Left hindlimb (tissue), 1 donor: ENCODE measurements around the gene SLC26A1.

Experiments used
- DNase-seq: peaks from one replicate; pipeline ENCODE4 v3.0.0-alpha.2; 2018

SLC26A1 gene

DNA sequence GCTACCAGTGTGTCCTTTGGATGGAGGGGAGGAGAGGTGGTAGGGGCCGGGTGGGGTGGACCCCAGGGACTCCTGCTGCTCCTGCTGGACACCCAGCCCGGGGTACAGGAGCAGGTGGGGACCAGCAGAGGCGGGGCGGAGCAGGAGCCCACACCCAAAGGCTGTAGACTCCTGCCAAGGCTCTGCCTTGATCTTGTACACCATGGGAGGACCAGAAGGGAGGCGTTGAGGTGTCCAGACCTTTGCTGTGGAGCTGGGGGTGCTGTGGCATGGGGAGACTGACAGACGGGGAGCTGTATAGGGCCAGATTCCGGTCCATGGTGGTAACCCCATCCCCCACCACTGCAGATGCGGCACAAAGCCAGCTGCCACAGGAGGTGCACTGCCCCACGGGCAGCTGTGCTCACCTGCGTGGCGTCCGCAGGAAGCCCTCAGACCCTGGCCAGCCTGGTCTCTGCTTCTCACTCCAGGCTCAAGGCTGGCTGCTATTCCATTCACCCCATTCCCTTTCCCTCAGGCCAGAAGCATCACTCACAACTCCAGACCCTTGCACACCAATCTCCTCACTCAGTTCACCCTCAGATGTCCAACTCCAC lies 5.0 kb upstream of the SLC26A1 start:
- peak; percentile 34 for DNase-seq

DNA sequence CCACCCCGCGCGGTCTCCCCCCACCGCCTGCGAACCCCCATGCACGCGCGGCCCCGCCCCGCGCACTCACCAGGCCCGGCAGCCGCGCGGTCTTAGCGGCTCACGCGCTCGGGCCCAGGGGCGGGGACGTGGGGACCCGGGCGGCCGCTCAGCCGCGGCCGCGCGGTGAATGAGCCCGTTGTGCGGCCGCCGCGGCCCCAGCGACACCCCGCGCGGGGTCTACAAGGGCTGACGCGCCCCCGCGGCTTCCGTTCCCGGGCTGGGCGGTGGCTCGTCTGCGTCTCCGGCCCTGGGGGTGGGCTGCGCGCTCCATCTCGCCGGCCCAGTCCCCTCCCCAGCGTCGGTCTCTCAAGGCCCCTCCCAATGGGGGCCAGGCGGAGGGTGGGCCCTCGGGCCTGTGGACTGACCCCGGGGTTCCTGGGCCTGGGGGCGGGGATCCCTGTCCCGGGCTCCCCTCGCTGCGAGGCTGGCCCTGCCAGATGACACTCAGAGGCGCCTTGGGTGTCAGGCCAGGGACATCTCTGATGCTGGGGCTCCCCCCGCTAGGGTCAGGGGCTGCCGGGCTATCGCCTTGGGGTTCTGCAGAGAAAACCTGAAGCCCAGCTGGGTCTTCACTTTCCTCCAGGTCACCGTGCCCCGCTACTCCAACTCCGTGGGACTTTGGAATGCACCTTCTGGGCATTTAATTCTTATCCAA lies 4.3 kb upstream of the SLC26A1 start:
- peak; percentile 34 for DNase-seq

GRCh38 chr4:996997-997374 lies 3.8 kb upstream of the SLC26A1 start:
- DNase-seq = no peak

GRCh38 chr4:996030-996996 lies 3.1 kb upstream of the SLC26A1 start:
- DNase-seq = no peak

GRCh38 chr4:995311-996026 lies 2.3 kb upstream of the SLC26A1 start:
- no peak for DNase-seq

DNA sequence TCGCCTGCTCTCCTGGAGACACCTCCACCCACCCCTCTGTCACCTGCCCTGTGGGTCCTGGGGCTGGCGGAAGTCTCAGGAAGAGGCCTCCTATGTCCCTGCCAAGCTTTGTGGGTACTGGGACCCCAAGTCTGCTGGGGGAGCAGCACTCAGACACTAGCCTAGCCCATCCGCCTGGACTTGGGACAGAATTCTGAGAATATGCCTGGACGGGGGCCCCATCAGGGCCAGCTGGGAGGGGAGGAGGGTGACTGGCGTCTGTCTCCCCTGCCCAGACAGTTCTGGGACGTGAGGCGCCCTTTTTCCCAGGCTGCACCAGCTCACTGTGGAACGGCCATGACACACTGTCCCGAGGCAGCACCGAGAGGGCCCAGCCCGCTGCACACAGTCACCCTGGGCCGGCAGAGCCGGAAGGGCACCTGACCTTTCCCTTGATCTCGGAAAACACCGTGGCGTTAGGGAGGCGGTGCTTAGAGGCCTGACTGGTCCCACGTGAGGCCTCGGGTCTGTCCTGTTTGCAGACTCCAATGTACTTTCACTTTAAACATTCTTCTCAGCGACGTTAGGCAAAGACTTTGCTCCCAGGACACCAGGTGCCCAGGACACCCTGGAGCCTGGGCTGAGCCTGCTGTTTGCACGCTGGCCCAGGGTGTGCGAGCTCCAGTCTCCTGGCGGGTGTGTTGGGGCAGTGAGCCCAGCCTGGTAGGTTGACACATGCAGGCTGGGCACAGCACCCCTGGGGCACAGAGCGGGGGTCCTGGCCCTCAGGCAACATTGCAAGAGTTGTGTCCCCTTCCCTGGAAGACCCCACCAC lies 700 bp downstream of the SLC26A1 start:
- DNase-seq = peak; percentile 31

DNA sequence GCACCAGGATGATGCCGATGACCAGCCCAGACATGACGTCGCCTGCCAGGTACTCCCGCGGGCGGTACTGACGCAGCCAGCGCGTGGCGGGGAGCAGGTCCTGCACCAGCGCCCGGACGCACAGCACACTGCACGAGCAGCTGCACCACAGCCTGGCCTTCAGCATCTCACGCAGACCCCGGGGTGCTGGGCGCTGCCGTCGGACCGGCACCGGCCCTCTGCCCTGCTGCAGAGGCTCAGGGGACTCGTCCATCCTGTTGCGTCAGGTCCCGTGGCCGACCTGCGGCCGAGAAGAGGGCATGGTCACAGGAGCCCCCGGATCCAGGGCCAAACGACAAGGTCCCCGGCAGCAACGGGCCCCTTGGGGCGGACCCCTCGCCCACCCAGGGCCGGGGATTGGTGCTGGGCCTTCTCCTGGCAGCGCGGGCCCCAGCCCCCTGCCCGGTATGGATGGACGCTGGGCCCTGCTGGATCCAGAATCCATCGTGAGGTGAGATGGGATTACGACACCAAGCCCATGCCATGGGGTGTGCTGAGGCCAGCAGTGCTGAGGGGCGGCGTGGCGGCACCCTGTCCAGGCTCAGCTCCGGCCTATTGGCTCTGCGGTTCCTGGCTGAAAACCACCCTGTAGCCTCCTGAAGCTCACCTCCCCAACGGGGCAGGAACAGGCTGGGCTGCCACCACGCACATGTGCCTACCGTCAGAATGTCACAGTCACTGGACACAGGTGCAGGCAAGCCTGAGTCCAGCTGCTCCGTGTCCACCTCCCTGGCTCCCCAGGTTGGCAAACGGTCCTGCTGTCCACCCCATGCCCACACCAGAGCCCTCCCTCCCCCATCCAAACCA lies 1.5 kb downstream of the SLC26A1 start:
- DNase-seq = no peak

DNA sequence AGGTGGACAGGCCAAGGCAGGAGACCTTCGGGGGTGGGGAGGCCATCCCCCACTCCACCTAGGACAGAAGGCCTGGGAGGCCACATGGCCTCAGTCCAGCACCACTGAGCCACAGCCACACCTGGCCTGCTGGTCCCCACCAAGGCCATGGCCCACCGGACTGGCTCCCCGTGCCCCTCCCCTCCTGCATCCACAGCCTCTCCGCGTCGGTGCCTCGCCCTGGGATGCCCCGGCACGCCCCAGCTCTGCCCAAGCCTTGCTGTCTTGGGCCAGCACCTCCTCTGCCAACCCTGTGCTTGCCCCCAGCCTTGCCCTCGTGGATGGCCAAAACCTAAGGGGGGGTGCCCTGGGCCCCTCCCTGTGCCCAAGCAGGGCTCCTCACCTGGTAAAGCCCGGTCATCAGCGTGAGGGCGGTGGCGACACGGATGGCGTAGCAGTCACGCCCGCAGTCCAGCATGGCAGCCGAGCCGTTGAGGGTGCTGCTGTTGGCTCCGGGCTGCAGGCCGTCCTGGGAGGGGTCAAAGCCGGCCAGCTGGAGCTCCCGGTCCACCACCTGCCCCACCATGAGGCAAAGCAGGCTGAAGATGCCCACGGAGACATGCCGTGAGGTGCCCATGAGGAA lies 2.3 kb downstream of the SLC26A1 start:
- DNase-seq = no peak

- peak; percentile 23 for DNase-seq
Observed at GRCh38 chr4:989722-990471, 3.3 kb downstream of the SLC26A1 start.

DNA sequence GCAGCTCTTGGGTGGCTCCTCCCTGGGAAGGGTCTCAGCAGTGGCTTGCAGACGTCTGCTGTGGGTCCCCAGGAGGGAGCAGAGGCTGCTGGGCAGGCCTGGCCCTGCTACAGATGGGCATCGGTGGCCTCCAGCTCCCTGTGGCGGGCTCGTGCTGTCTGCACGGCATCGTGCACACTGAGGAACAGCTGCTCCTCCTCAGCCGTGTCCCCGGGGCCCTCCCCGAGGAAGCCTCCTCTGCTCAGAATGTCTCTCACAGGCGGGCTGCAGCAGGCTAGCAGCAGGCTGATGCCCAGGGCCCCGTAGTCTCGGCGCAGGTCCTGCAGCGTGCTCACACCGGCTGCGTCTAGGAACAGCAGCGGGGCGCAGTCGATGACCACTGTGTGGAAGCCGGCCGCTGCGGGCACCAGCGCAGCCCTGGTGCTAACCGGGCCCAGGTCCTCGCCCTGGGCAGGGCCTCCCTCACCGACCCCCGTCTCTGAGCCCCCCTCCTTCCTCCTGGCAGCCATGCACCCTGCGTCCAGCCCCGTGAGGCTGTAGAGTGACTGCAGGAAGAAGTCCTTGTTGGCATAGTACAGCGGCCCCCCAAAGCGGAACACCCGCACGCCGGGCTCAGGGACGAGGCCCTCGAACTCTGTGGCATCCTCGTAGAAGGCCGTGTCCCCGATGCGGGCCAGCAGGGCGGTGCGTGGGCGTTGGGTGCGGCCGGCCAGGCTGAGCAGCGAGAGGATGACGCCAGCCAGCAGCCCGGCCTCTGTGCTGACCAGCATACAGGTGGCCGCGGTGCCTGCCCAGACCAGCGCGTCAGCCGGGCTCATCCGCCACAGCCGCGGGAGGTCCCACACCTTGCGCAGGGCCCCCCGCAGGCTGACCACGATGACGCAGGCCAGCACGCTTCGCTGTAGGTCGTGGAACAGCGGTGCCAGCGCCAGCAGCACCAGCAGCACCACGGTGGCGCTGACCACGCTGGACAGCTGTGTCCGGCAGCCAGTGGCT lies 4.2 kb downstream of the SLC26A1 start:
- DNase-seq = peak; percentile 46

- no peak for DNase-seq
Observed at GRCh38 chr4:987624-988513, 5.3 kb downstream of the SLC26A1 start.

GRCh38 chr4:986879-987623 lies 6.2 kb downstream of the SLC26A1 start, which contains the start of gene IDUA:
TSS of gene IDUA (plus strand) at chr4:987044. CDS start at chr4:987085, 41 bp downstream.
- peak; percentile 85 for DNase-seq

DNA sequence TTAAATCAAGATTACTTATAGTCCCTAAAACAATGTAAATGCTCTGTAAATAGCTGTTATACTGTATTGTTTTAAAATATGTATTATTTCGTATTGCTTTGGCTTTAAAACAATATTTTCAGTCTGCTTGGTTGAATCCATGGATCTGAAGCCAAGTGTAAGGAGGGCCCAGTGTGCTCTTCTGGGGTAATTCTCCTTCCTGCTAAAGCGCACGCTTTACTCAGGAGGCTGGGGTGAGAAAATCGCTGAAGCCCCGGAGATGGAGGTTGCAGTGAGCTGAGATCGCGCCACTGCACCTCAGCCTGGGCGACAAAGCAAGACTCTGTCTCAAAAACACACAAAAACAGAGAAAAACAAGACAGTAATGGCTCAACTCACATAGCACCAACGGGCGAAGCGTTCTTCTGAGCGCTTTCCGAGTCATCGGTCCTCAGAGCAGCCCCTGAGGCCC lies 6.8 kb downstream of the SLC26A1 start:
- no peak for DNase-seq

DNA sequence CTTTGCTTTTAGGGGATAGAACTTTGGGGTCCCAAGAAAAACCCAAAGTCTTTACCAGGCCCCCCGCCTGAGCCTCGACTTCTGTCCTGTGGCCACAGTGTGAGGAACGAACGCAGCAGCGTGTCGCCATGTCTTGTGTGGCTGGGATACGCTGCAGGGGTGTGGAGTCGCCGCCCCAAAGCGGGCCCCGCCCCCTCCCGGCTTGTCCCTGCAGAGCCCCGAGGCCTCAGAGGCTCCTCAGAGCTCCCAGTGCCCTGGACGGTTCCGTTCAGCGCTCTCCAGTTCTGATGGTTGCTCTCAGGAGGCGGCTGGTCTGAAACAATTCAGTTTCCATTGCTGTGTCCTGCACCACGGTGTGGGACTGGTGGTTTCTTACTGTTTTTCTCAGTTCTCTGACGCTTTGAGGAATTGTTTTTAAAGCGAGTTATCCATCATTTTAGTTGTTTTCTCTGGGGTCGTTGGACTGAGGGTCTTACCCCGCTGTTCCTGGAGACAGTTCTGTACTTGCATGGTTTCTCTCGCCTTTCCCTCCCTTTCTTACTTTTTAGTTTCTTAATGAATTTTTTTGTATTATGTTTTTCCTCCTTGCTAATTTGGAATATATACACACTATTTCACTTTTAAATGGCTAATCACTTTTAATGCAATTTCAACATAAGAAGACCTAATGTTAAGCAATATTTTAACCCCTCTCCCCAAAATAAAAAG lies 7.9 kb downstream of the SLC26A1 start:
- no peak for DNase-seq

- no peak for DNase-seq
Observed at GRCh38 chr4:984336-985054, 8.7 kb downstream of the SLC26A1 start.
